Measurements from ENCODE around the gene ALPK3. TPM values are rescaled to one million over a fixed set of nuclear protein-coding genes. Genes with fewer than 3 reads are reported as not detected.
A peak's percentile ranks its signal among the peaks of the same experiment; 100 is the strongest.

Gene ALPK3
- total and polyA plus RNA-seq, 10 of the 15 experiments (the other 5 are each of a cell fraction or from before 2014, with no cell fraction given): under 0.01 to 0.05 (median 0.02) TPM; not detected in 6

- Histone ChIP-seq H3K4me3 (no peak overlapping the region), H3K27ac (ENCODE audit: control insufficient read depth, insufficient read depth) (peak overlapping the region; percentile 46), H4K20me1 (ENCODE audit: control insufficient read depth, insufficient read depth) (peaks cover 3% of the 10 kb centered on the region; the same call in 1 of the 2 replicates), H3K9me3 (replicated peaks; ENCODE audit: control insufficient read depth, insufficient read depth, low read length) (no peaks in the 10 kb centered on the region), H3K4me1 (ENCODE audit: control insufficient read depth, insufficient read depth, low read length) (peaks cover 13% of the 10 kb centered on the region), H3K36me3 (ENCODE audit: control insufficient read depth in 2 of 2, insufficient read depth in 2 of 2, low read length in 1 of 2) (peaks cover 23 to 32% of the 10 kb centered on the region in 2 experiments; a peak in 3 of 4 replicates), H3K4me2 (ENCODE audit: control insufficient read depth, insufficient read depth) (peak overlapping the region; percentile 26; the same call in 1 of the 2 replicates), H2AFZ (ENCODE audit: control insufficient read depth, low read depth, low read length) (no peak overlapping the region), H3K79me2 (ENCODE audit: control insufficient read depth, insufficient read depth, low read length) (peaks cover 22% of the 10 kb centered on the region), H3K9ac (ENCODE audit: control insufficient read depth, insufficient read depth, low read length) (no peak overlapping the region), H3K27me3 (replicated peaks in 1 of 2; ENCODE audit: control insufficient read depth in 2 of 2, insufficient read depth in 2 of 2, low read length in 1 of 2) (no peaks in the 10 kb centered on the region)
- ATAC-seq: peak; percentile 54
- intact Hi-C loops (cut with micrococcal nuclease; ENCODE audit: unreplicated experiment) (no loop called here), in situ Hi-C loops (cut with MboI) (no loop called here)
- WGBS (ENCODE audit: insufficient coverage, insufficient replicate concordance, low lambda C conversion rate, missing lambda C conversion rate): 2% methylated on average over 2 of the region's 2 CpGs
- peak; percentile 27 for FAIRE-seq
- CTCF ChIA-PET: interaction anchor here (0.9 to 1.5 kb wide), 2 partner anchors 16 to 36 kb away, joined by 3 to 4 read pairs; no protein-coding TSS in a partner anchor
- RAD21 ChIA-PET (ENCODE audit: unreplicated experiment): no interaction called here
- BruUV-seq (replicated peaks): no TSS peak
- POLR2A ChIA-PET: no interaction called here
- SMC1A ChIA-PET (ENCODE audit: uncharacterized antibody, unreplicated experiment): interaction anchor here (0.7 to 2.1 kb wide), 6 partner anchors 22 to 135 kb away, joined by 3 to 8 read pairs (median 3); partner anchors contain the start of gene WDR73
- DNase-seq (ENCODE audit: low read depth, low spot score): no peak
- no peak for TF ChIP-seq GABPA (IDR thresholded peaks at IDR 0.05; ENCODE audit: low read depth)
- no peak for TF ChIP-seq POU2F2 (IDR thresholded peaks at IDR 0.05; ENCODE audit: borderline replicate concordance, low read depth, low read length)
- no peak for TF ChIP-seq SIX5 (IDR thresholded peaks at IDR 0.05; ENCODE audit: low read depth, low read length, severe bottlenecking)
- peak; percentile 38; the same call in 1 of the 2 replicates for TF ChIP-seq JUNB (IDR thresholded peaks at IDR 0.05)
- TF ChIP-seq RUNX3 (IDR thresholded peaks at IDR 0.05; ENCODE audit: low read length): peak; percentile 38; the same call in 1 of the 2 replicates
- TF ChIP-seq CREM (IDR thresholded peaks at IDR 0.05; ENCODE audit: low read depth): no peak
- TF ChIP-seq IKZF2 (IDR thresholded peaks at IDR 0.05): peak in 1 of 2 experiments; percentile 27; a peak in 1 of 4 replicates
Observed at GRCh38 chr15:84788500-84788899, 28.7 kb upstream of the ALPK3 start.

- Histone ChIP-seq H3K9me3 (replicated peaks; ENCODE audit: control insufficient read depth, insufficient read depth, low read length) (no peaks in the 10 kb centered on the region), H3K27me3 (replicated peaks in 1 of 2; ENCODE audit: control insufficient read depth in 2 of 2, insufficient read depth in 2 of 2, low read length in 1 of 2) (no peaks in the 10 kb centered on the region), H3K4me1 (ENCODE audit: control insufficient read depth, insufficient read depth, low read length) (peaks cover 13% of the 10 kb centered on the region), H3K4me3 (no peak overlapping the region), H3K36me3 (ENCODE audit: control insufficient read depth in 2 of 2, insufficient read depth in 2 of 2, low read length in 1 of 2) (peaks cover 10 to 19% of the 10 kb centered on the region in 2 experiments; a peak in 3 of 4 replicates), H3K27ac (ENCODE audit: control insufficient read depth, insufficient read depth) (no peak overlapping the region), H2AFZ (ENCODE audit: control insufficient read depth, low read depth, low read length) (no peak overlapping the region), H3K4me2 (ENCODE audit: control insufficient read depth, insufficient read depth) (peak overlapping the region; percentile 7; the same call in 1 of the 2 replicates), H3K9ac (ENCODE audit: control insufficient read depth, insufficient read depth, low read length) (no peak overlapping the region), H3K79me2 (ENCODE audit: control insufficient read depth, insufficient read depth, low read length) (peaks cover 22% of the 10 kb centered on the region), H4K20me1 (ENCODE audit: control insufficient read depth, insufficient read depth) (peaks cover 3% of the 10 kb centered on the region; the same call in 1 of the 2 replicates)
- in situ Hi-C loops (cut with MboI): no loop called here
- DNase-seq (ENCODE audit: low read depth, low spot score) (peak; percentile 27), FAIRE-seq (no peak), ATAC-seq (peak; percentile 75)
- no TSS peak for BruUV-seq (replicated peaks)
- RAD21 ChIA-PET (ENCODE audit: unreplicated experiment): interaction anchor here (0.8 to 1.5 kb wide), 7 partner anchors 34 to 185 kb away, joined by 3 to 7 read pairs (median 4); partner anchors contain the start of gene SEC11A
- SMC1A ChIA-PET (ENCODE audit: uncharacterized antibody, unreplicated experiment): interaction anchor here (0.6 to 2.1 kb wide), 12 partner anchors 15 to 138 kb away, joined by 3 to 8 read pairs (median 4); partner anchors contain the start of gene WDR73
- WGBS (ENCODE audit: insufficient coverage, insufficient replicate concordance, low lambda C conversion rate, missing lambda C conversion rate): 43% methylated on average over 5 of the region's 5 CpGs
- intact Hi-C loops (cut with micrococcal nuclease; ENCODE audit: unreplicated experiment): no loop called here
- CTCF ChIA-PET: interaction anchor here (0.9 kb wide), 1 partner anchor 14 kb away, joined by 4 read pairs; no protein-coding TSS in a partner anchor
- POLR2A ChIA-PET: interaction anchor here (0.6 to 1.2 kb wide), 3 partner anchors 16 to 185 kb away, joined by 3 to 4 read pairs (median 4); no protein-coding TSS in a partner anchor
- TF ChIP-seq BCL11A (IDR thresholded peaks at IDR 0.05; ENCODE audit: low read depth, low read length) (no peak), PAX5 (IDR thresholded peaks at IDR 0.05; ENCODE audit: borderline replicate concordance, low read depth, low read length) (0 out of 2 replicates have a peak, but pooled peaks have one; percentile 22), MEF2B (IDR thresholded peaks at IDR 0.05; ENCODE audit: partially characterized antibody, poor library complexity, severe bottlenecking) (peak; percentile 20), ZZZ3 (IDR thresholded peaks at IDR 0.05; ENCODE audit: control insufficient read depth, insufficient read length, low read depth) (no peak), ZBTB4 (CRISPR knock-in tag; IDR thresholded peaks at IDR 0.05) (no peak), TBL1XR1 (IDR thresholded peaks at IDR 0.05; ENCODE audit: low read depth, low read length) (no peak), EP300 (IDR thresholded peaks at IDR 0.05; ENCODE audit: borderline replicate concordance in 1 of 2, control insufficient read depth in 1 of 2, low read depth in 2 of 2, low read length in 2 of 2) (no peak), RUNX3 (IDR thresholded peaks at IDR 0.05; ENCODE audit: low read length) (0 out of 2 replicates have a peak, but pooled peaks have one; percentile 22)
Observed at GRCh38 chr15:84789762-84790161, 27.4 kb upstream of the ALPK3 start.

Measured in GM12878 (cell line).